PFSK-1 (cell line): Measurements from ENCODE around the gene DPY19L3.

Experiments
- POLR2AphosphoS5 ChIP-seq: IDR thresholded peaks from 2 replicates; pipeline ENCODE4 v1.6.1; 2012; ENCODE audit warnings: low read depth, mild to moderate bottlenecking, control low read depth, low read length, moderate library complexity
- TAF1 ChIP-seq: IDR thresholded peaks from 2 replicates; pipeline ENCODE4 v1.6.1; 2012; ENCODE audit warnings: low read length, control low read depth, borderline replicate concordance; ENCODE audit not compliant: insufficient read depth
- TF ChIP-seq, protein P1 (sequence below), 2 experiments: IDR thresholded peaks; 2 replicates each; pipeline versions ENCODE4 v1.6.1 to v1.8.0; 2011 to 2012; ENCODE audit warnings: low read depth in 2 of 2, low read length in 2 of 2, control low read depth in 1 of 2, inconsistent platforms in 1 of 2, mild to moderate bottlenecking in 1 of 2, moderate library complexity in 1 of 2; ENCODE audit not compliant: insufficient read depth in 1 of 2

DNA sequence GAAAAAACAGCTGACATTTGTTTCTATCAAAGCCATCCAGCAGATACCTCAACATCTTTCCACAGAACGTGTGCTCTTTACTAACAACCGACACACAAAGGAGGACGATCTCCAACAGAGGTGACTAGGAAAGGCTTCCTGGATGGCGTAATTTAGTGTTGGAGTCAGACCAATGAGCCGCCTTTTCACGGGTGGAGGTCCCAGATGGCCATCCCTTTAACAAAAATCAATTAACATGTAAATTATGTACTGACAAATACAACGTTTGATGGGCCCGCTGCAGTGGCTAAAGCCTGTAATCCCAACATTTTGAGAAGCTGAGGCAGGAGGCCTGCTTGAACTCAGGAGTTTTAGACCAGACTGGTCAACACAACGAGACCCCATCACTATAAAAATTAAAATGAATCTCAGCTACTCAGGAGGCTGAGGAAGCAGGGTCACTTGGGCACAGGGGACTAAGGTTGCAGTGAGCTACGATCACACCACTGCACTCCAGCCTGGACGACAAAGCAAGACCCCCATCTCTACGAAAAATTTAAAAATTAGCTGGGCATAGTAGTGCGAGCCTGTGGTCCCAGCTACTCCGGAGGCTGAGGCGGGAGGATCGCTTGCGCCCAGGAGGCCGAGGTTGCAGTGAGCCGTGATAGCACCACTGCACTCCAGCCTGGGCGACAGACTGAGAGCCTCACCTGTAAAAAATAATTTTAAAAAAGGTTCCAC is 1.2 kb upstream of the DPY19L3 start:
- no peak for TF ChIP-seq POLR2AphosphoS5
- TF ChIP-seq, protein P1, sequence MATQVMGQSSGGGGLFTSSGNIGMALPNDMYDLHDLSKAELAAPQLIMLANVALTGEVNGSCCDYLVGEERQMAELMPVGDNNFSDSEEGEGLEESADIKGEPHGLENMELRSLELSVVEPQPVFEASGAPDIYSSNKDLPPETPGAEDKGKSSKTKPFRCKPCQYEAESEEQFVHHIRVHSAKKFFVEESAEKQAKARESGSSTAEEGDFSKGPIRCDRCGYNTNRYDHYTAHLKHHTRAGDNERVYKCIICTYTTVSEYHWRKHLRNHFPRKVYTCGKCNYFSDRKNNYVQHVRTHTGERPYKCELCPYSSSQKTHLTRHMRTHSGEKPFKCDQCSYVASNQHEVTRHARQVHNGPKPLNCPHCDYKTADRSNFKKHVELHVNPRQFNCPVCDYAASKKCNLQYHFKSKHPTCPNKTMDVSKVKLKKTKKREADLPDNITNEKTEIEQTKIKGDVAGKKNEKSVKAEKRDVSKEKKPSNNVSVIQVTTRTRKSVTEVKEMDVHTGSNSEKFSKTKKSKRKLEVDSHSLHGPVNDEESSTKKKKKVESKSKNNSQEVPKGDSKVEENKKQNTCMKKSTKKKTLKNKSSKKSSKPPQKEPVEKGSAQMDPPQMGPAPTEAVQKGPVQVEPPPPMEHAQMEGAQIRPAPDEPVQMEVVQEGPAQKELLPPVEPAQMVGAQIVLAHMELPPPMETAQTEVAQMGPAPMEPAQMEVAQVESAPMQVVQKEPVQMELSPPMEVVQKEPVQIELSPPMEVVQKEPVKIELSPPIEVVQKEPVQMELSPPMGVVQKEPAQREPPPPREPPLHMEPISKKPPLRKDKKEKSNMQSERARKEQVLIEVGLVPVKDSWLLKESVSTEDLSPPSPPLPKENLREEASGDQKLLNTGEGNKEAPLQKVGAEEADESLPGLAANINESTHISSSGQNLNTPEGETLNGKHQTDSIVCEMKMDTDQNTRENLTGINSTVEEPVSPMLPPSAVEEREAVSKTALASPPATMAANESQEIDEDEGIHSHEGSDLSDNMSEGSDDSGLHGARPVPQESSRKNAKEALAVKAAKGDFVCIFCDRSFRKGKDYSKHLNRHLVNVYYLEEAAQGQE (IDR thresholded peaks at IDR 0.05; ENCODE audit: insufficient read depth in 1 of 2, low read depth in 2 of 2, low read length in 2 of 2), result no peak
- TF ChIP-seq TAF1, result no peak
